ENCODE measurements around the gene MORF4L2. TPM values are rescaled to one million over a fixed set of nuclear protein-coding genes. Genes with fewer than 3 reads are reported as not detected.

Gene MORF4L2
- total and polyA plus RNA-seq, 2 donors (not counting 3 experiments of a cell fraction or from before 2014, with no cell fraction given): 331 to 414 TPM

DNA sequence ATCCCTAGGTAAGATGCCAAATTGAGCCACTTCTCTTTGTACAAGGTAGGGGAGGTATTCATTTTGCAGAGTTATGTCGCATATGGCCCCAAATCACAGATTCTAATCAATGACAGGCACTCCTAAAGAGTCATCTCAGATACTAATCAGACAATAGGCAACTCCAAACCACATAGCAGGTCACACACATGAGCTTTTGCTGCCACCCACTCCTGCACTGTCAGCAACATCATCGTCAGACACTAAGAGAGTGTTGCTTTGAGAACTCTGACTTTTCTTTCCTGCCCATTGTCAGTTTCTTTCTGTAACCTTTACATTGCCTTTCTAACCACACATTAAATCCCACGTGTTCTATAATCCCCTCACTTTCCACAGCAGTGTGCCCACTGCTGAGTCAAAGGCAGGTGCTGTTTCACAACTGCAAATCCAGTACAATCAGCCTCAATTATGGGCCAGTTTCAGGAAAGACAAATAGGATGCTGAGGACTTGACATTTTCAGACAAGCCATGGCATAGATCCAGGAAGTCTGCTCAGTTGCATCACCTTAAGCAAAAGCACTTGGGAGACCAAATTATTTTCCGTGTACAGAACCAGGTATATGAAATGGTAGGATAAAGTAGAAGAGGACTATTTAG, 47.7 kb upstream of the MORF4L2 start:
- no peak for DNase-seq (ENCODE audit: low read depth, low spot score)
- dilution Hi-C loops (cut with MboI; ENCODE audit: extremely low pct_ligation_motif_present, low sequenced_read_pairs) (no loop called here), intact Hi-C loops (cut with micrococcal nuclease) (no loop called here)
- no peak for FAIRE-seq
- Histone ChIP-seq H3K9ac (replicated peaks; ENCODE audit: extremely low read depth, insufficient read depth, low read length) (no peak overlapping the region), H3K4me3 (replicated peaks in 1 of 3; ENCODE audit: insufficient read depth in 1 of 3, low read depth in 1 of 3, low read length in 3 of 3) (no peak overlapping the region), H3K79me2 (ENCODE audit: control insufficient read depth, insufficient read depth, low read length) (no peaks in the 10 kb centered on the region), H4K20me1 (replicated peaks; ENCODE audit: control insufficient read depth, extremely low read depth, insufficient read depth, low read length) (no peaks in the 10 kb centered on the region), H3K36me3 (ENCODE audit: control insufficient read depth in 2 of 2, extremely low read depth in 1 of 2, insufficient read depth in 2 of 2, low read length in 2 of 2) (no peaks in the 10 kb centered on the region), H3K9me3 (replicated peaks; ENCODE audit: control insufficient read depth, insufficient read depth, low read length) (no peaks in the 10 kb centered on the region), H2AFZ (ENCODE audit: low read depth, low read length) (no peak overlapping the region), H3K4me1 (ENCODE audit: control insufficient read depth, extremely low read depth, insufficient read depth, low read length) (peaks cover 18% of the 10 kb centered on the region), H3K27ac (ENCODE audit: insufficient read depth, low read depth, low read length) (no peak overlapping the region), H3K9me1 (replicated peaks; ENCODE audit: control insufficient read depth, extremely low read depth, insufficient read depth, low read length) (no peaks in the 10 kb centered on the region), H3K27me3 (ENCODE audit: control insufficient read depth in 2 of 2, insufficient read depth in 2 of 2, low read length in 2 of 2) (no peaks in the 10 kb centered on the region), H3K4me2 (ENCODE audit: insufficient read depth, low read length) (no peak overlapping the region)
- ChIA-PET POLR2A (no interaction called here), CTCF (no interaction called here)
- TF ChIP-seq POLR2AphosphoS5 (IDR thresholded peaks at IDR 0.05; ENCODE audit: insufficient read depth, low read depth, low read length): no peak
- TF ChIP-seq MYC (IDR thresholded peaks at IDR 0.05; ENCODE audit: low read depth, low read length): no peak
- no peak for TF ChIP-seq GATA2 (IDR thresholded peaks at IDR 0.05; ENCODE audit: insufficient read depth, insufficient read length, low read depth, low read length)
- no peak for TF ChIP-seq POLR2A (IDR thresholded peaks at IDR 0.05; ENCODE audit: low read depth, low read length)
- TF ChIP-seq, protein P1, sequence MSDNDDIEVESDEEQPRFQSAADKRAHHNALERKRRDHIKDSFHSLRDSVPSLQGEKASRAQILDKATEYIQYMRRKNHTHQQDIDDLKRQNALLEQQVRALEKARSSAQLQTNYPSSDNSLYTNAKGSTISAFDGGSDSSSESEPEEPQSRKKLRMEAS (IDR thresholded peaks at IDR 0.05; ENCODE audit: insufficient read depth, insufficient read length): no peak
- no peak for TF ChIP-seq JUN (IDR thresholded peaks at IDR 0.05; ENCODE audit: borderline replicate concordance, insufficient read depth, insufficient read length, low read depth)
- TF ChIP-seq FOS (IDR thresholded peaks at IDR 0.05; ENCODE audit: borderline replicate concordance, insufficient read depth, low read length): no peak
- TF ChIP-seq, protein P2, sequence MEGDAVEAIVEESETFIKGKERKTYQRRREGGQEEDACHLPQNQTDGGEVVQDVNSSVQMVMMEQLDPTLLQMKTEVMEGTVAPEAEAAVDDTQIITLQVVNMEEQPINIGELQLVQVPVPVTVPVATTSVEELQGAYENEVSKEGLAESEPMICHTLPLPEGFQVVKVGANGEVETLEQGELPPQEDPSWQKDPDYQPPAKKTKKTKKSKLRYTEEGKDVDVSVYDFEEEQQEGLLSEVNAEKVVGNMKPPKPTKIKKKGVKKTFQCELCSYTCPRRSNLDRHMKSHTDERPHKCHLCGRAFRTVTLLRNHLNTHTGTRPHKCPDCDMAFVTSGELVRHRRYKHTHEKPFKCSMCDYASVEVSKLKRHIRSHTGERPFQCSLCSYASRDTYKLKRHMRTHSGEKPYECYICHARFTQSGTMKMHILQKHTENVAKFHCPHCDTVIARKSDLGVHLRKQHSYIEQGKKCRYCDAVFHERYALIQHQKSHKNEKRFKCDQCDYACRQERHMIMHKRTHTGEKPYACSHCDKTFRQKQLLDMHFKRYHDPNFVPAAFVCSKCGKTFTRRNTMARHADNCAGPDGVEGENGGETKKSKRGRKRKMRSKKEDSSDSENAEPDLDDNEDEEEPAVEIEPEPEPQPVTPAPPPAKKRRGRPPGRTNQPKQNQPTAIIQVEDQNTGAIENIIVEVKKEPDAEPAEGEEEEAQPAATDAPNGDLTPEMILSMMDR (IDR thresholded peaks at IDR 0.05; ENCODE audit: extremely low read depth in 1 of 2, insufficient read depth in 1 of 2, low read depth in 1 of 2, low read length in 2 of 2): no peak
- no peak for TF ChIP-seq EZH2 (IDR thresholded peaks at IDR 0.05; ENCODE audit: borderline replicate concordance, low read depth, low read length, severe bottlenecking)
- no TSS peak for BruUV-seq (replicated peaks)

Measured in endothelial cell of umbilical vein (primary cell).